Left colon (tissue), 2 donors: ENCODE measurements around the gene YKT6. TPM values are rescaled to one million over a fixed set of nuclear protein-coding genes. Genes with fewer than 3 reads are reported as not detected.

Source experiments
- ATAC-seq: fragments of 200-7000 bp; cut with Tn5 transposase; one replicate; pipeline ENCODE4 v1.9.1; 2020; ENCODE audit warnings: mild to moderate bottlenecking, moderate library complexity
- DNase-seq, 2 donors: peaks; one replicate each; pipeline ENCODE4 v3.0.0-alpha.2; 2020
- intact Hi-C, 2 donors: fragments of 100-400 bp; cut with DNase I in 1 of 2; cut with micrococcal nuclease in 1 of 2; formaldehyde crosslinking; loops; one replicate each; pipeline versions ENCODE4 v1.11.2 to v1.14.0; 2022; cut with DNase I, micrococcal nuclease
- total RNA-seq, 2 donors: library from RNA; stranded (reverse); fragmentation: NEBNext Ultra II Directional; extraction: Animal tissue kit (Norgen Biotek cat#: 25700); gene quantifications; one replicate each; pipeline ENCODE4 v1.2.1, GENCODE V29; 2021
- donor health status: DM: no; HTN: no; CAD: no.
- donor health status: DM: yes; HTN: yes; CAD: no.

Gene YKT6
- total RNA-seq, 2 donors from 2014 or later: 84.8 to 86.9 TPM

DNA sequence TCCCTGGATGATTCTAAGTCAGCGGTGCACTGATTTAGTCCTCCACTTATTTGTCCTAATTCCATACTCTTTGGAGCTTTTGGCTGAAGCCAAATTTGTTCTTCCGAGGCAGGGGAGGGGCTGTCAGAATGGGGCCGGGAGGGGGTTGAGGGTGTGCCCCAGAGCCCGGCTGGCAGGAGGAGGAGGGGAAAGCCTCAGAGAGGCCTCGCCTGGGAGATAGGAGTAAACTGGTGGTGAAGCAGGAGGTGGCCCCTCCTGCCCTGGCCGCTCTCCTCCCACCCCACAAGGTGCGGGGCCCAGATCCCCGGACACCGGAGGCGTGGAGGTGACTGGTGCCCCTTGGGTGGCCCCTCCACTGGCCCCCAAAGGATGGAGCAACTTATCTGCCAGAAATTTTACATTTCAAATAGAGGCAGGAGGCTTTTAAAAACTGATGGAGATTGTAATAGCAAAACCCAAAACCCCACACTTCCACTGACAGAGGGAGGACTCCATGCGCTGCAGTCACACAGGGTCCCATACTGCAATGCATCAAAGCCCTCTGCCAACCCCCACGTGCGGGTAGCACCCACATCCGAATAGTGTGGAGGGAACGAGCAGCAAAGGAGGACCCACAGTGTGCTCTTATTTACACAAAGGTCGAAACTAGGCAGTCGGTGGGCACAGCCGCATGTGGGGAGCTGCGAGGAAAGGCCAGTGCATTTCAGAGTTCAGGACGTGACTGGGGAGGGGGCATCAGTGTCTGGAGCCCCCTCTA lies 62.7 kb downstream of the YKT6 start:
- intact Hi-C loops: no loop called here
- no peak for DNase-seq
- no peak for ATAC-seq

Other genes with a start within 250 kb of the YKT6 start
- gene SPDYE1, start 203.1 kb upstream of the YKT6 start, total RNA-seq: not detected
- 10 to 100 TPM; 87.0 to 90.5 TPM for gene DBNL, start 156.3 kb upstream of the YKT6 start, total RNA-seq
- gene PGAM2, start 135.4 kb upstream of the YKT6 start, total RNA-seq: under 1 TPM; 0.58 to 0.64 TPM
- gene POLM, start 118.4 kb upstream of the YKT6 start, total RNA-seq: 10 to 100 TPM; 20.7 to 22.8 TPM
- 10 to 100 TPM; 20.1 to 59.6 TPM for gene AEBP1, start 96.6 kb upstream of the YKT6 start, total RNA-seq
- 10 to 100 TPM; 40.5 to 57.0 TPM for gene POLD2, start 77.4 kb upstream of the YKT6 start, total RNA-seq
- gene MYL7, start 59.6 kb upstream of the YKT6 start, total RNA-seq: not detected
- gene GCK, start 11.5 kb upstream of the YKT6 start, total RNA-seq: under 1 TPM; 0.15 to 0.22 TPM
- gene CAMK2B, start 124.6 kb downstream of the YKT6 start, total RNA-seq: under 1 TPM; 0.61 to 0.76 TPM